ENCODE results near the gene GABRB1. TPM values are rescaled to one million over a fixed set of nuclear protein-coding genes. Genes with fewer than 3 reads are reported as not detected.

The GABRB1 gene
- total and polyA plus RNA-seq, 2 donors (not counting 3 experiments of a cell fraction or from before 2014, with no cell fraction given), result not detected

DNA sequence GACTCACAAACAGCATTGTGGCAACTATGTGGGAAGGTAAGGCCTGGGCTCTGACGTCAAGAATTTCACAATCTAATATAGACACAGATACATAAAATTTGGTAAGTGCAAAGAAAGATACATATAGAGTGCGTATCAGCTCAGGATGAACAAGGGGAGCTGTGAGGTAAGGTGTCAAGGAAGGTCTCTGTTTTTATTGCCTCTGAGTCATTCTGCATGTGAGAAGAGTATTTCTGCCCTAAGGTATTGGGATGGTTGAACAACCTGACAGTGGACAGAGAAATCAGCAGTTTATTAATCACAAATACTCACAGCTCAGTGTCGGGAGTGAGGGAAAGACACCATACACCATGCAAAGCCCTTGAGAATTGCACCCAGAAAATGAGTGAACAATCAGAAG, 342.3 kb downstream of the GABRB1 start:
- CTCF ChIA-PET, result no interaction called here
- intact Hi-C loops (cut with micrococcal nuclease), result no loop called here
- TF ChIP-seq GATA2 (IDR thresholded peaks at IDR 0.05; ENCODE audit: insufficient read depth, insufficient read length, low read depth, low read length) (no peak), JUN (IDR thresholded peaks at IDR 0.05; ENCODE audit: borderline replicate concordance, insufficient read depth, insufficient read length, low read depth) (no peak), MYC (IDR thresholded peaks at IDR 0.05; ENCODE audit: low read depth, low read length) (no peak), EZH2 (IDR thresholded peaks at IDR 0.05; ENCODE audit: borderline replicate concordance, low read depth, low read length, severe bottlenecking) (no peak), FOS (IDR thresholded peaks at IDR 0.05; ENCODE audit: borderline replicate concordance, insufficient read depth, low read length) (no peak), POLR2A (IDR thresholded peaks at IDR 0.05; ENCODE audit: low read depth, low read length) (no peak), POLR2AphosphoS5 (IDR thresholded peaks at IDR 0.05; ENCODE audit: insufficient read depth, low read depth, low read length) (no peak)
- TF ChIP-seq, protein P1, sequence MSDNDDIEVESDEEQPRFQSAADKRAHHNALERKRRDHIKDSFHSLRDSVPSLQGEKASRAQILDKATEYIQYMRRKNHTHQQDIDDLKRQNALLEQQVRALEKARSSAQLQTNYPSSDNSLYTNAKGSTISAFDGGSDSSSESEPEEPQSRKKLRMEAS (IDR thresholded peaks at IDR 0.05; ENCODE audit: insufficient read depth, insufficient read length), result no peak
- TF ChIP-seq, protein P2, sequence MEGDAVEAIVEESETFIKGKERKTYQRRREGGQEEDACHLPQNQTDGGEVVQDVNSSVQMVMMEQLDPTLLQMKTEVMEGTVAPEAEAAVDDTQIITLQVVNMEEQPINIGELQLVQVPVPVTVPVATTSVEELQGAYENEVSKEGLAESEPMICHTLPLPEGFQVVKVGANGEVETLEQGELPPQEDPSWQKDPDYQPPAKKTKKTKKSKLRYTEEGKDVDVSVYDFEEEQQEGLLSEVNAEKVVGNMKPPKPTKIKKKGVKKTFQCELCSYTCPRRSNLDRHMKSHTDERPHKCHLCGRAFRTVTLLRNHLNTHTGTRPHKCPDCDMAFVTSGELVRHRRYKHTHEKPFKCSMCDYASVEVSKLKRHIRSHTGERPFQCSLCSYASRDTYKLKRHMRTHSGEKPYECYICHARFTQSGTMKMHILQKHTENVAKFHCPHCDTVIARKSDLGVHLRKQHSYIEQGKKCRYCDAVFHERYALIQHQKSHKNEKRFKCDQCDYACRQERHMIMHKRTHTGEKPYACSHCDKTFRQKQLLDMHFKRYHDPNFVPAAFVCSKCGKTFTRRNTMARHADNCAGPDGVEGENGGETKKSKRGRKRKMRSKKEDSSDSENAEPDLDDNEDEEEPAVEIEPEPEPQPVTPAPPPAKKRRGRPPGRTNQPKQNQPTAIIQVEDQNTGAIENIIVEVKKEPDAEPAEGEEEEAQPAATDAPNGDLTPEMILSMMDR (IDR thresholded peaks at IDR 0.05; ENCODE audit: extremely low read depth in 1 of 2, insufficient read depth in 1 of 2, low read depth in 1 of 2, low read length in 2 of 2), result no peak
- Histone ChIP-seq H3K9me3 (replicated peaks; ENCODE audit: control insufficient read depth, insufficient read depth, low read length) (no peaks in the 10 kb centered on the region), H3K4me1 (ENCODE audit: control insufficient read depth, extremely low read depth, insufficient read depth, low read length) (no peaks in the 10 kb centered on the region), H3K4me3 (replicated peaks in 1 of 3; ENCODE audit: insufficient read depth in 1 of 3, low read depth in 1 of 3, low read length in 3 of 3) (no peak overlapping the region), H3K79me2 (ENCODE audit: control insufficient read depth, insufficient read depth, low read length) (no peaks in the 10 kb centered on the region), H3K27ac (ENCODE audit: insufficient read depth, low read depth, low read length) (no peak overlapping the region), H3K36me3 (ENCODE audit: control insufficient read depth in 2 of 2, extremely low read depth in 1 of 2, insufficient read depth in 2 of 2, low read length in 2 of 2) (no peaks in the 10 kb centered on the region), H3K9me1 (replicated peaks; ENCODE audit: control insufficient read depth, extremely low read depth, insufficient read depth, low read length) (no peaks in the 10 kb centered on the region), H3K9ac (replicated peaks; ENCODE audit: extremely low read depth, insufficient read depth, low read length) (no peak overlapping the region), H3K4me2 (ENCODE audit: insufficient read depth, low read length) (no peak overlapping the region), H3K27me3 (ENCODE audit: control insufficient read depth in 2 of 2, insufficient read depth in 2 of 2, low read length in 2 of 2) (no peaks in the 10 kb centered on the region), H2AFZ (ENCODE audit: low read depth, low read length) (no peak overlapping the region), H4K20me1 (replicated peaks; ENCODE audit: control insufficient read depth, extremely low read depth, insufficient read depth, low read length) (no peaks in the 10 kb centered on the region)
- POLR2A ChIA-PET, result no interaction called here
- no TSS peak for BruUV-seq (replicated peaks)
- dilution Hi-C loops (cut with MboI; ENCODE audit: extremely low pct_ligation_motif_present, low sequenced_read_pairs), result no loop called here
- FAIRE-seq, result no peak
- no peak for DNase-seq (ENCODE audit: low read depth, low spot score)

All from endothelial cell of umbilical vein (primary cell).